Testis (tissue), 2 donors: ENCODE data around the gene NADSYN1.

ENCODE experiments used
- CTCF ChIP-seq, 3 experiments: fragments of 450-650 bp in 2 of 3; fragments of 200-600 bp in 1 of 3; sonication (generic) in 1 of 3; IDR thresholded peaks; one replicate each; pipeline ENCODE4 v1.5.1; 2016 to 2019; ENCODE audit warnings: antibody characterized with exemption in 3 of 3, mild to moderate bottlenecking in 2 of 3, moderate library complexity in 1 of 3
- POLR2A ChIP-seq: fragments of 450-650 bp; IDR thresholded peaks from one replicate; pipeline ENCODE4 v1.6.1; 2017; ENCODE audit warnings: antibody characterized with exemption, mild to moderate bottlenecking, moderate library complexity

- TF ChIP-seq CTCF (IDR thresholded peaks at IDR 0.05), result no peak
- TF ChIP-seq POLR2A, result no peak
These were observed 72.4 kb downstream of the NADSYN1 start for GRCh38 chr11:71525188-71525937.
